ENCODE measurements around the gene KIAA0408.

DNA sequence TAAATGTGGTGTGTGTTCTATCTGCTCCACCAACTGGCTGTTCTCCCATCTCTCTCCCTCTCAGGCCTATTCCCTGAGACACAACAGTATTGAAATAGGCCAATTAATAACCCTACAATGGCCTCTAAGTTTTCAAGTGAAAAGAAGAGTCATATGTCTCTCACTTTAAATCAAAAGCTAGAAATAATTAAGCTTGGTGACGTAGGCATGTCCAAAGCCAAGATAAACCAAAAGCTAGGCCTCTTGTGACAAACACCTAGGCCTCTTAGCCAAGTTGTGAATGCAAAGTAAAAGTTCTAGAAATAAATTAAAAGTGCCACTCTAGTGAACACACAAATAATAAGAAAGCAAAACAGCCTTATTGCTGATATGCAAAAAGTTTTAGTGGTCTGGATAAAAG is 30.1 kb upstream of the KIAA0408 start:
- TF ChIP-seq SUZ12 (IDR thresholded peaks at IDR 0.05; ENCODE audit: extremely low read depth, insufficient read depth, insufficient read length) (no peak), ZNF274 (IDR thresholded peaks at IDR 0.05; ENCODE audit: low read depth, low read length) (no peak), YY1 (IDR thresholded peaks at IDR 0.05; ENCODE audit: insufficient read depth, insufficient read length) (no peak)

Measured in NT2/D1 (cell line).